HT1080 (cell line): ENCODE measurements around the gene KRT17. TPM values are rescaled to one million over a fixed set of nuclear protein-coding genes. Genes with fewer than 3 reads are reported as not detected.
A peak's percentile ranks its signal among the peaks of the same experiment; 100 is the strongest.
"Not testable (repeated sequence)": the region's sequence is repeated elsewhere in the genome, so short reads cannot be mapped to it uniquely, and the experiment has no call there.

Experiments
- DNase-seq: peaks from one replicate; pipeline ENCODE4 v3.0.0-alpha.2; 2015; ENCODE audit warnings: low read depth
- total RNA-seq: library from RNA; depleted of rRNA; stranded (reverse); fragments of >200 nt; shearing (Covaris generic); gene quantifications from 2 replicates; pipeline ENCODE4 v1.2.3, GENCODE V29; 2014

KRT17 gene
- total RNA-seq, 1 experiment from 2014 or later = 0.72 TPM

- not testable (repeated sequence) for DNase-seq
Measured at GRCh38 chr17:41621435-41621817, 2.9 kb downstream of the KRT17 start.

GRCh38 chr17:41620583-41621434 lies 3.6 kb downstream of the KRT17 start:
- no peak for DNase-seq

- not testable (repeated sequence) for DNase-seq
Measured at GRCh38 chr17:41619927-41620582, 4.3 kb downstream of the KRT17 start.

- no peak for DNase-seq
Measured at GRCh38 chr17:41619036-41619926, 5.1 kb downstream of the KRT17 start.

GRCh38 chr17:41618341-41619035 lies 5.9 kb downstream of the KRT17 start:
- DNase-seq = no peak

- no peak for DNase-seq
Measured at GRCh38 chr17:41617698-41618097, 6.7 kb downstream of the KRT17 start.

- DNase-seq = no peak
Measured at GRCh38 chr17:41617136-41617535, 7.2 kb downstream of the KRT17 start.

GRCh38 chr17:41616486-41616885 lies 7.9 kb downstream of the KRT17 start:
- not testable (repeated sequence) for DNase-seq

GRCh38 chr17:41615454-41615853 lies 8.9 kb downstream of the KRT17 start:
- DNase-seq = no peak

GRCh38 chr17:41614767-41615166 lies 9.6 kb downstream of the KRT17 start:
- not testable (repeated sequence) for DNase-seq

GRCh38 chr17:41614098-41614497 lies 10.3 kb downstream of the KRT17 start:
- DNase-seq = no peak

- DNase-seq = no peak
Measured at GRCh38 chr17:41613277-41614082, 10.9 kb downstream of the KRT17 start.

- peak; percentile 41 for DNase-seq
Measured at GRCh38 chr17:41612376-41613160, 11.8 kb downstream of the KRT17 start, which contains the start of gene KRT16. Gene KRT16, minus strand, starts transcription at chr17:41612767. Its CDS starts 79 bp downstream, at chr17:41612688.

- no peak for DNase-seq
Measured at GRCh38 chr17:41610965-41611640, 13.3 kb downstream of the KRT17 start.

GRCh38 chr17:41610061-41610517 lies 14.3 kb downstream of the KRT17 start:
- DNase-seq = not testable (repeated sequence)

GRCh38 chr17:41606930-41607329 lies 17.4 kb downstream of the KRT17 start:
- DNase-seq = not testable (repeated sequence)

- no peak for DNase-seq
Measured at GRCh38 chr17:41602524-41602923, 21.9 kb downstream of the KRT17 start.

- DNase-seq = no peak
Measured at GRCh38 chr17:41600318-41600717, 24.1 kb downstream of the KRT17 start.
